GM21529 (cell line): ENCODE data around the gene GPX4.

Experiments
- ATAC-seq: cut with Tn5 transposase; IDR thresholded peaks from one replicate; pipeline ENCODE4 v1.9.1; 2021; ENCODE audit not compliant: unreplicated experiment

GPX4 gene

GRCh38 chr19:1068009-1069001 lies 35.5 kb upstream of the GPX4 start:
- no peak for ATAC-seq

- ATAC-seq: no peak
These were observed 34.6 kb upstream of the GPX4 start for GRCh38 chr19:1069009-1069779.

GRCh38 chr19:1070576-1070930 lies 33.2 kb upstream of the GPX4 start:
- no peak for ATAC-seq

GRCh38 chr19:1070931-1071791 lies 32.6 kb upstream of the GPX4 start:
- ATAC-seq: no peak

- ATAC-seq: no peak
These were observed 31.3 kb upstream of the GPX4 start for GRCh38 chr19:1072371-1073015.

DNA sequence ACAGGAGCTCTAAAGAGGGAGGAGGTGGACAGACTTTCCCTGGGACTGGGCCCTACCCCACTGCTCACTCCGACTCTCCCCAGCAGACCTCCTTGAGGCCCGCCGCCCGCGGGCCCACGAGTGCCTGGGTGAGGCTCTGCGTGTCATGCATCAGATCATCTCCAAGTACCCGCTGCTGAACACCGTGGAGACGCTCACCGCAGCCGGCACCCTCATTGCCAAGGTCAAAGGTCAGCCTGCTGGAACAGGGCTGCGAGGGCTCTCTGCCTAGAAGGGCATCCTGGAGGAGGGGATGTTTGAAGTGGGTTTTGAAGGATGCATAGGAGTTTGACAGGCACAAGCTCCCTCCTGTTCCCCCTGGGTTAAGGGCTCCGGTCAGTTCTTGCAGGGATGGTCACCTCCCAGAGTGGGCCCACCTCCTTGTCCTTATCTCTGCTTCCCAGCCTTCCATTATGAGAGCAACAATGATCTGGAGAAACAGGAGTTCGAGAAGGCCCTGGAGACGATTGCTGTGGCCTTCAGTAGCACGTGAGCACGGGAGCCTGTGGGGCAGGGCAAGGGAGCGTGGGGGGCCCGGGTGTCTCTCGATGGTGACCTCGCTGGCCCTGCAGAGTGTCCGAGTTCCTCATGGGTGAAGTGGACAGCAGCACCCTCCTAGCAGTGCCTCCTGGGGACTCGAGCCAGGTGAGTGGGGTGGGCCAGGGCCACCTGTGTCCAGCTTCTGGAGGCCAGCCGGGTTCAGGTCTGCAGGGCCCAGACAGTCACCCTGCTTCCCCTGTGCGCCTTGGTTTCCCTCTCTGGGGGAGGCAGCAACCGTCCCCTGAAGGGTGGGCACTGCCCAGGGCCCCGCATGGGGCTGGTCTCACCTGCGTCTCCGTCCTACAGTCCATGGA lies 30.5 kb upstream of the GPX4 start:
- ATAC-seq: no peak

DNA sequence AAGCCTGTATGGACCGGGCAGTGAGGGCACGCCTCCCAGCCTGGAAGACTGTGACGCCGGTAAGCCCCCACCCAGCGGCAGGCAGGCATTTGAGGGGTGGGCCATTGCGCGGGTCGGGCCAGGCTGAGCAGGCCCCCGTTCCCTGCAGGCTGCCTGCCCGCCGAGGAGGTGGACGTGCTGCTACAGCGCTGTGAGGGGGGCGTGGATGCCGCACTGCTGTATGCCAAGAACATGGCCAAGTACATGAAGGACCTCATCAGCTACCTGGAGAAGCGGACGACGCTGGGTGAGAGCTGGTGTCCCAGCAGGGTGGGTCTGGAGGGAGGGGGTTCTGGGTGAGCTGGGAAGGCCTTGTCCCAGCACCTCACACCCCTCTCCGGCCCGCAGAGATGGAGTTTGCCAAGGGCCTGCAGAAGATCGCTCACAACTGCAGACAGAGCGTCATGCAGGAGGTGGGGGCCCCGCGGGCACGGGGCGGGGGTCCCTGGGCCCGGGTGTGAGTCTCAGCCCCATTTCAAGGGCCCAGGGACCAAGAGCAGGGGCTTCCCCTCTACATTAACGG lies 29.8 kb upstream of the GPX4 start:
- ATAC-seq: no peak

DNA sequence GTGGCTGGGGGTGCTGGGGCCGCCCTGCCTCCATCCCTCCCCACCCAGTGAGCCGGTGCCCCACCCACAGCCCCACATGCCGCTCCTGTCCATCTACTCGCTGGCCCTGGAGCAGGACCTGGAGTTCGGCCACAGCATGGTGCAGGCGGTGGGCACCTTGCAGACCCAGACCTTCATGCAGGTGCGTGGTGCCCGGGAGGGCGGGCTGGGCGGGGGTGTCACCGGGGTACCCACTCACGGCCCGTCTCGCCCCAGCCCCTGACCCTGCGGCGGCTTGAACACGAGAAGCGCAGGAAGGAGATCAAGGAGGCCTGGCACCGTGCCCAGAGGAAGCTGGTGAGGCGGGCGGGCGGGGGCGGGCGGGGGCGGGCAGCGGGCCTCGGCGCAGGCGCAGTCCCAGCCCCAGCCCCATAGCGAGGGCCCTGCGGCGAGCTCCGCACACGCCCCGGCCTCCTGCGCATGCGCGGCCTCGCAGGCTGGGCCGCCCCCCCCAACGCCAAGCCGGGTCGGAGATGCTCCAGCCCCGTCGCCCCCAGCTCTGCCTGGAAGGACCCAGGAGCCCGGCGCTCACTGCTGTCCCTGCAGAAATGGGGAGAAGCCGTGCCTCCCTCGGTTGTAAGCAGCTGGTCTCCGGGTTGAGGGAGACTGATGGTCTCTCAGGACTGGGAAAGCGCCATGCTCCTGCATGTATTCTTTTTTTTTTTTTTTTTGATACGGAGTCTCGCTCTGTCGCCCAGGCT lies 29.1 kb upstream of the GPX4 start:
- no peak for ATAC-seq

DNA sequence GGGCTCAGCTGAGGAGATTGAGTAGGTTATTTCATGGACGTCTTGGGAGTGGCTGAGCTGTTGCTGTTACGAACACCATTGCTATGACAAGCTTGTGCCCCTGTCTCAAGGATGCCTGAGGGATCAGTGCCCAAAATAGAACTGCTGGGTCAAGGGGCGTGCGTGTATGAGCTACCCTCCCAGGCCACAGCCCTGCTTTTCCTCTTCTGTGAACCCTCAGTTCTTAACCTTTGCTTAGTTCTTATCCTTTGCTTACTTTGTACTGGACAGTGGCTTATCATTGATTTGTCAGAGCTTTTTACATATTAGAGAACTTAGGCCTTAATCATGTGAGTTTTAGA lies 27.8 kb upstream of the GPX4 start:
- no peak for ATAC-seq

DNA sequence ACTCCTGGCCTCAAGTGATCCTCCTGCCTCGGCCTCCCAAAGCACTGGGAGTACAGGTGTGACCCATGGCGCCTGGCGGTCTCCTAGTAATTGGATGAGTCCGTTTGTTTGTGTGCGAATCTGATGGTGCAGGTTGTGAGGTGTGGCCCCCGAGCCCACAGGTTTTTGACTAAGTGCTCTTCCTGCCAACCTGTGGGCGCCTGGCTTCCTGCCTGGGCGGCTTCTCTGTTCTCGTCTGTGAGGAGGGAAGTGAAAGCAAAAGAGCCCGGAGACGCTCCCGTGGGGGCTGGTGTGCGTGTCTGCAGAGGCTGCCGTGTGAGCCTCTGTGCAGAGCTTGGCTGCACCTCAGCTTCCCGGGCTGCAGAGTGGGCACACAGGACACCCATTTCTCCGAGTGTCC lies 26.8 kb upstream of the GPX4 start:
- peak; percentile 58 for ATAC-seq

- ATAC-seq: no peak
These were observed 24.2 kb upstream of the GPX4 start for GRCh38 chr19:1079566-1080111.

DNA sequence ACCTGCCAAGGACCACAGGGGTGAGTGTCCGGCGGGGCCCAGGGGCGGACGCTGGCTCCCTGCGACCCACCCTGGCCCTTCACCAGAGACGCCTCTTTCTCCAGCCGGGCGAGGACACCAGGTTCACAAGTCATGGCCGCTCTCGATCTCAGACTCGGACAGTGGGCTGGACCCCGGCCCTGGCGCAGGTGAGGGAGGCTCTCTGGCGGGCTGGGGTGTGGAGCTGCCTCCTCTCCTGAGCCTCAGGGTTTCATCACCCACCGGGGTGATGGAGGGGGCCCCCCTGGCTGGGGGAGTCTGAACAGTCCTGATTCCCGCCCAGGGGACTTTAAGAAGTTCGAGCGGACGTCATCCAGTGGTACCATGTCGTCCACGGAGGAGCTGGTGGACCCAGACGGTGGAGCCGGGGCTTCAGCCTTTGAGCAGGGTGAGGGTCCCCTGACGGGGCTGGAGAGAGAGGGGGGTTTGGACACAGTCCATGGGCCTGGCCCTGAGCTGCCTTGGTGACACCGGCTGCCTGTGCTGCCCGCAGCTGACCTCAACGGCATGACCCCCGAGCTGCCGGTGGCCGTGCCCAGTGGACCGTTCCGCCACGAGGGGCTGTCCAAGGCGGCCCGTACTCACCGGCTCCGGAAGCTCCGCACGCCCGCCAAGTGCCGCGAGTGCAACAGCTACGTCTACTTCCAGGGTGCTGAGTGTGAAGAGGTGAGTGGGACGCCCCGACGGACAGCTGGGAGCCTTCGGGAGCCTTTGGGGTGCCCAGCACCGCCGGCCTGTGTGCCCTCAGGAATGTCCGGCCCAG lies 23.2 kb upstream of the GPX4 start:
- no peak for ATAC-seq

DNA sequence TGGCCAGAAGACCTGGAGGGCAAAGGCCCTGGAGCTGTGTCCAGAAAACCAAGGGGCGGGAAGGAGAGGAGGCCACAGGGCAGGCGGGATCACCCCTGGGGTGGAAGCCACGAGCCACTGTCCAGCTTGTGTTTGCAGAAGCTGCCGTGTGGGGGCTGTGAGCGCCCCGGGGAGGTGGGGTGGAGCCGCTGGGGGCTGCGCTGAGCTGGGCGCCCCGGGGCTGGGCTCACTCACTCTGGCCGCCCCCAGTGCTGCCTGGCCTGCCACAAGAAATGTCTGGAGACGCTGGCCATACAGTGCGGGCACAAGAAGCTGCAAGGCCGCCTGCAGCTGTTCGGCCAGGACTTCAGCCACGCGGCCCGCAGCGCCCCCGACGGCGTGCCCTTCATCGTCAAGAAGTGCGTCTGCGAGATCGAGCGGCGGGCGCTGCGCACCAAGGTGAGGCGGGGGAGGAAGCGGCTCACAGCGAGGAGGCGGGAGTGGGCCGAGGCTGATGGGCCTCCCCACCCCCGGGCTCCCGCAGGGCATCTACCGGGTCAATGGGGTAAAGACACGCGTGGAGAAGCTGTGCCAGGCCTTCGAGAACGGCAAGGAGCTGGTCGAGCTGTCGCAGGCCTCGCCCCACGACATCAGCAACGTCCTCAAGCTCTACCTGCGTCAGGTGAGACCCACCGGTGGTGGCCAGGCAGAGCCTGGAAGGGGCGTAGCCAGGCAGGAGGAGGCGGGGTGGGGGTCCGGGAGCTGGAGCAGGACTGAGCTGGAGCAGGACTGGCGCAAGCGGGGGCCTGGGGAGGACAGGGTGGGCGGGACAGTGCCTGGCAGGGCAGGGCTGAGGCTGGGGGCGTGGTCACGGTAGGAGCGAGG lies 22.3 kb upstream of the GPX4 start:
- no peak for ATAC-seq

DNA sequence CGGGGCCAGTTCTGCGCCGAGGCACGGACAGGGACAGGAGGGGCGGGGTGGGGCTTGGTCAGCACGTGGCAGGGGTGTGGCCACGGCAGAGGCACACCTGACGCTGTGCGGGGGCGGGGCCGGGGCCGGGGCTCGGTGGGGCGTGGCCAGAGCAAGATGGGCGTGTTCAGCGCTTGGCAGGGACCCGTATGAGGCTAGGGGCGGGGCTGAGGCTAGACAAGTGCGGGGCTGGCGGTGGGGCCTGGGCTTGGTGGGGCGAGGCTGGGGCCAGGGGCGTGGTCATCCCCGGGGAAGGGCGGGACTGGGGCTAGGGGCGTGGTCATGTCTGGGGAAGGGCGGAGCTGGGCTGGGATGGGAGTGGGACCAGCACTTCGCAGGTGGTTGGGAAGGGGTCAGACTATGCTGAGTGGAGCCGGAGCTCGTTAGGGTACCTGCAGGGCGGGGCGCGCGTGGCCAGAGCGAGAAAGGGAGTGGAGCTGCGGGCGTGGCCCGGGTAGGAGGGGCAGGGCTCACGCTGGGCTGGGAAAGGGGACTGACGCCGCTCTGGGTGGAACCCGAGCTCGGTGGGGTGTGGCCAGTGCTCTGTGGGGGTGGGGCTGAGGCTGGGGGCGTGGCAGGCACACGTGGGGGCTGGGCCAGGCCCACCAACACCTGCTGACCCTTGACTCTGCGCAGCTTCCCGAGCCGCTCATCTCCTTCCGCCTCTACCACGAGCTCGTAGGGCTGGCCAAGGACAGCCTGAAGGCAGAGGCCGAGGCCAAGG lies 21.4 kb upstream of the GPX4 start:
- no peak for ATAC-seq

GRCh38 chr19:1082928-1083816 lies 20.6 kb upstream of the GPX4 start:
- ATAC-seq: no peak
